Activated CD4-positive, alpha-beta memory T cell treated with anti-CD3 and anti-CD28 coated beads, Interleukin-2, amount 10 ng/mL, durations not matched to agents 7 days and 5 days (primary cell): ENCODE data around the gene FLT3. TPM values are rescaled to one million over a fixed set of nuclear protein-coding genes. Genes with fewer than 3 reads are reported as not detected.

ENCODE experiments used
- CTCF ChIA-PET: fragments of 350-600 bp; sonication (Branson Sonifier 250); formaldehyde crosslinking; loops from one replicate; lab custom pipeline; 2021; ENCODE audit warnings: antibody characterized with exemption, inconsistent platforms; lab: Charles Lee
- POLR2A ChIA-PET: fragments of 350-600 bp; sonication (Branson Sonifier 250); formaldehyde crosslinking; loops from one replicate; lab custom pipeline; 2021; ENCODE audit warnings: antibody characterized with exemption; lab: Charles Lee
- DNase-seq: peaks from one replicate; pipeline ENCODE4 v3.0.0-alpha.2; 2020
- H3K27ac Mint-ChIP-seq: one replicate; pipeline ENCODE4 v1.8.0; 2021; ENCODE audit warnings: mild to moderate bottlenecking, mixed read lengths
- H3K27me3 Mint-ChIP-seq: one replicate; pipeline ENCODE4 v1.8.0; 2021; ENCODE audit warnings: mixed read lengths
- H3K36me3 Mint-ChIP-seq: one replicate; pipeline ENCODE4 v1.8.0; 2021; ENCODE audit warnings: low read depth, mixed read lengths
- H3K4me1 Mint-ChIP-seq: one replicate; pipeline ENCODE4 v1.8.0; 2021; ENCODE audit warnings: mixed read lengths
- H3K4me3 Mint-ChIP-seq: one replicate; pipeline ENCODE4 v1.8.0; 2021; ENCODE audit warnings: mild to moderate bottlenecking, mixed read lengths
- H3K9me3 Mint-ChIP-seq: one replicate; pipeline ENCODE4 v1.8.0; 2021; ENCODE audit warnings: mixed read lengths
- total RNA-seq, 2 experiments: library from RNA; stranded (reverse); gene quantifications; one replicate each; pipeline ENCODE4 v1.2.3, GENCODE V29; 2021

The FLT3 gene
- total RNA-seq, 2 experiments from 2014 or later: not detected

GRCh38 chr13:27977476-27978300 lies 122.7 kb downstream of the FLT3 start:
- Mint-ChIP-seq H3K27ac (no peak overlapping the region), H3K27me3 (peaks cover 85% of the 10 kb centered on the region), H3K9me3 (no peaks in the 10 kb centered on the region), H3K4me1 (peaks cover 23% of the 10 kb centered on the region), H3K36me3 (no peaks in the 10 kb centered on the region), H3K4me3 (no peak overlapping the region)
- POLR2A ChIA-PET: no interaction called here
- DNase-seq: no peak
- CTCF ChIA-PET: interaction anchor here (0.9 kb wide), 1 partner anchor 614 kb away, joined by 3 read pairs; no protein-coding TSS in a partner anchor

- ChIA-PET POLR2A (no interaction called here), CTCF (interaction anchor here (0.6 to 1.6 kb wide), 4 partner anchors 22 to 450 kb away, joined by 3 to 8 read pairs (median 4); no protein-coding TSS in a partner anchor)
- H3K4me1 Mint-ChIP-seq: peaks cover 23% of the 10 kb centered on the region
Observed at GRCh38 chr13:27976362-27977091, 123.8 kb downstream of the FLT3 start.

GRCh38 chr13:27975564-27976361 lies 124.6 kb downstream of the FLT3 start:
- DNase-seq: no peak
- H3K9me3 Mint-ChIP-seq: no peaks in the 10 kb centered on the region
- peaks cover 80% of the 10 kb centered on the region for H3K27me3 Mint-ChIP-seq
- H3K27ac Mint-ChIP-seq: no peak overlapping the region
- no peaks in the 10 kb centered on the region for H3K36me3 Mint-ChIP-seq
- ChIA-PET CTCF (interaction anchor here (0.6 to 1.6 kb wide), 5 partner anchors 8 to 450 kb away, joined by 3 to 8 read pairs (median 4); no protein-coding TSS in a partner anchor), POLR2A (no interaction called here)
- H3K4me3 Mint-ChIP-seq: no peak overlapping the region
- H3K4me1 Mint-ChIP-seq: peaks cover 23% of the 10 kb centered on the region

More at GRCh38 chr13:27976362-27977091, 123.8 kb downstream of the FLT3 start:
- H3K4me3 Mint-ChIP-seq: no peak overlapping the region
- H3K36me3 Mint-ChIP-seq: no peaks in the 10 kb centered on the region
- no peaks in the 10 kb centered on the region for H3K9me3 Mint-ChIP-seq
- DNase-seq: no peak
- peaks cover 80% of the 10 kb centered on the region for H3K27me3 Mint-ChIP-seq
- H3K27ac Mint-ChIP-seq: no peak overlapping the region

- peak; percentile 5 for DNase-seq
- Mint-ChIP-seq H3K4me1 (peaks cover 23% of the 10 kb centered on the region), H3K9me3 (no peaks in the 10 kb centered on the region), H3K4me3 (no peak overlapping the region), H3K27me3 (peaks cover 80% of the 10 kb centered on the region), H3K27ac (no peak overlapping the region), H3K36me3 (peaks cover 3% of the 10 kb centered on the region)
- CTCF ChIA-PET: interaction anchor here (0.8 to 2.5 kb wide), 3 partner anchors 16 to 148 kb away, joined by 3 to 7 read pairs (median 7); no protein-coding TSS in a partner anchor
- POLR2A ChIA-PET: no interaction called here
Observed at GRCh38 chr13:27973961-27974662, 126.3 kb downstream of the FLT3 start.

GRCh38 chr13:27973291-27973690 lies 127.1 kb downstream of the FLT3 start:
- H3K36me3 Mint-ChIP-seq: peaks cover 3% of the 10 kb centered on the region
- H3K9me3 Mint-ChIP-seq: no peaks in the 10 kb centered on the region
- H3K4me1 Mint-ChIP-seq: peaks cover 21% of the 10 kb centered on the region
- ChIA-PET POLR2A (no interaction called here), CTCF (interaction anchor here (1.7 to 2.5 kb wide), 2 partner anchors 15 to 147 kb away, joined by 5 to 7 read pairs; no protein-coding TSS in a partner anchor)
- H3K4me3 Mint-ChIP-seq: no peak overlapping the region
- DNase-seq: no peak
- peaks cover 76% of the 10 kb centered on the region for H3K27me3 Mint-ChIP-seq
- no peak overlapping the region for H3K27ac Mint-ChIP-seq

- CTCF ChIA-PET: interaction anchor here (1.7 to 2.5 kb wide), 2 partner anchors 14 to 146 kb away, joined by 5 to 7 read pairs; no protein-coding TSS in a partner anchor
- POLR2A ChIA-PET: interaction anchor here (1.0 kb wide), 1 partner anchor 48 kb away, joined by 3 read pairs; no protein-coding TSS in a partner anchor
Observed at GRCh38 chr13:27972478-27972820, 127.9 kb downstream of the FLT3 start.

GRCh38 chr13:27971776-27972477 lies 128.4 kb downstream of the FLT3 start:
- Mint-ChIP-seq H3K27me3 (peaks cover 79% of the 10 kb centered on the region), H3K9me3 (no peaks in the 10 kb centered on the region), H3K27ac (no peak overlapping the region), H3K36me3 (peaks cover 3% of the 10 kb centered on the region), H3K4me1 (peaks cover 19% of the 10 kb centered on the region), H3K4me3 (no peak overlapping the region)
- POLR2A ChIA-PET: interaction anchor here (1.0 kb wide), 1 partner anchor 48 kb away, joined by 3 read pairs; no protein-coding TSS in a partner anchor
- CTCF ChIA-PET: interaction anchor here (1.0 to 1.7 kb wide), 3 partner anchors 11 to 145 kb away, joined by 3 to 5 read pairs (median 5); no protein-coding TSS in a partner anchor
- DNase-seq: no peak

More at GRCh38 chr13:27972478-27972820, 127.9 kb downstream of the FLT3 start:
- Mint-ChIP-seq H3K27ac (no peak overlapping the region), H3K9me3 (no peaks in the 10 kb centered on the region), H3K27me3 (peaks cover 79% of the 10 kb centered on the region), H3K36me3 (peaks cover 3% of the 10 kb centered on the region), H3K4me3 (no peak overlapping the region), H3K4me1 (peaks cover 19% of the 10 kb centered on the region)
- no peak for DNase-seq

GRCh38 chr13:27971236-27971645 lies 129.1 kb downstream of the FLT3 start:
- ChIA-PET CTCF (interaction anchor here (1.0 kb wide), 2 partner anchors 11 to 13 kb away, joined by 3 to 5 read pairs; no protein-coding TSS in a partner anchor), POLR2A (interaction anchor here (1.0 kb wide), 1 partner anchor 47 kb away, joined by 3 read pairs; no protein-coding TSS in a partner anchor)
- peaks cover 78% of the 10 kb centered on the region for H3K27me3 Mint-ChIP-seq

GRCh38 chr13:27970382-27971235 lies 129.8 kb downstream of the FLT3 start:
- Mint-ChIP-seq H3K4me3 (no peak overlapping the region), H3K27ac (no peak overlapping the region)
- POLR2A ChIA-PET: no interaction called here

More at GRCh38 chr13:27971236-27971645, 129.1 kb downstream of the FLT3 start:
- Mint-ChIP-seq H3K9me3 (no peaks in the 10 kb centered on the region), H3K36me3 (peaks cover 3% of the 10 kb centered on the region), H3K27ac (no peak overlapping the region), H3K4me3 (no peak overlapping the region), H3K4me1 (peaks cover 19% of the 10 kb centered on the region)
- no peak for DNase-seq

GRCh38 chr13:27969866-27970229 lies 130.5 kb downstream of the FLT3 start:
- Mint-ChIP-seq H3K4me3 (no peak overlapping the region), H3K27ac (peak overlapping the region; percentile 18), H3K4me1 (peaks cover 9% of the 10 kb centered on the region), H3K27me3 (peaks cover 79% of the 10 kb centered on the region), H3K36me3 (peaks cover 3% of the 10 kb centered on the region), H3K9me3 (no peaks in the 10 kb centered on the region)
- DNase-seq: no peak
- ChIA-PET POLR2A (no interaction called here), CTCF (interaction anchor here (1.0 to 1.4 kb wide), 4 partner anchors 13 to 139 kb away, joined by 3 to 4 read pairs (median 4); no protein-coding TSS in a partner anchor)

More at GRCh38 chr13:27970382-27971235, 129.8 kb downstream of the FLT3 start:
- CTCF ChIA-PET: interaction anchor here (1.0 to 1.4 kb wide), 4 partner anchors 12 to 140 kb away, joined by 3 to 4 read pairs (median 4); no protein-coding TSS in a partner anchor
- Mint-ChIP-seq H3K4me1 (peaks cover 14% of the 10 kb centered on the region), H3K27me3 (peaks cover 78% of the 10 kb centered on the region), H3K36me3 (peaks cover 3% of the 10 kb centered on the region), H3K9me3 (no peaks in the 10 kb centered on the region)
- no peak for DNase-seq
